B cell (primary cell): ENCODE measurements around the gene EGFR.

ENCODE experiments used
- EZH2 ChIP-seq: IDR thresholded peaks from 2 replicates; pipeline ENCODE4 v1.6.1; 2012; ENCODE audit warnings: borderline replicate concordance, low read depth, mild to moderate bottlenecking, moderate library complexity, low read length; ENCODE audit not compliant: insufficient read depth, poor library complexity, severe bottlenecking
- TF ChIP-seq, protein P1 (sequence below): fragments of 200-600 bp; IDR thresholded peaks from one replicate; pipeline ENCODE4 v1.8.0; 2022; ENCODE audit warnings: antibody characterized with exemption, mild to moderate bottlenecking

DNA sequence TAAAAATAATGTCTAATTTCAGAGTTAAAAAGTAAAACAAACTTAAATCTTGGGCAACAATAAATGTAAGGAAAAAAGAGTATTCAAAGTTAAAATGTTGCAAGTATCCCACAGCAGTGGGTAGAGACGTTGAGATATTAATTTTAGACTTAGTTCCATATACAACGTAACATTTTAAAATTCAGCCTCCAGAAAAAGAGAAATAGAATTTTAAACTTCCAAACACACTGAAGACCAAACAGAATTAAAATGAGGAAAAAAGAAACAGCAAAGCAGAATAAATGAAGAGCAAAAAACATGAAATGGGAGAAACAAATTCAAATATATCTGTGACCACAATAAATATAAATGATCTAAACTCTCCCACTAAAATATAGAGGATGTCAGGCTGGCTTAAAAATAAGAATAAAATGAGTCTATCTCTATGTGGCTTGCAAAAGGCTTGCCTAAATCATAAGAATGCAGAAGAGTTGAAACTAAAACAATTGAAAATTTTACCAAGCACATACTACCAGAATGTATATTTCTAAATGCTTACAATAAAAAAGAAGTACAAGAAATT, 46.0 kb upstream of the EGFR start:
- no peak for TF ChIP-seq EZH2
- TF ChIP-seq, protein P1, sequence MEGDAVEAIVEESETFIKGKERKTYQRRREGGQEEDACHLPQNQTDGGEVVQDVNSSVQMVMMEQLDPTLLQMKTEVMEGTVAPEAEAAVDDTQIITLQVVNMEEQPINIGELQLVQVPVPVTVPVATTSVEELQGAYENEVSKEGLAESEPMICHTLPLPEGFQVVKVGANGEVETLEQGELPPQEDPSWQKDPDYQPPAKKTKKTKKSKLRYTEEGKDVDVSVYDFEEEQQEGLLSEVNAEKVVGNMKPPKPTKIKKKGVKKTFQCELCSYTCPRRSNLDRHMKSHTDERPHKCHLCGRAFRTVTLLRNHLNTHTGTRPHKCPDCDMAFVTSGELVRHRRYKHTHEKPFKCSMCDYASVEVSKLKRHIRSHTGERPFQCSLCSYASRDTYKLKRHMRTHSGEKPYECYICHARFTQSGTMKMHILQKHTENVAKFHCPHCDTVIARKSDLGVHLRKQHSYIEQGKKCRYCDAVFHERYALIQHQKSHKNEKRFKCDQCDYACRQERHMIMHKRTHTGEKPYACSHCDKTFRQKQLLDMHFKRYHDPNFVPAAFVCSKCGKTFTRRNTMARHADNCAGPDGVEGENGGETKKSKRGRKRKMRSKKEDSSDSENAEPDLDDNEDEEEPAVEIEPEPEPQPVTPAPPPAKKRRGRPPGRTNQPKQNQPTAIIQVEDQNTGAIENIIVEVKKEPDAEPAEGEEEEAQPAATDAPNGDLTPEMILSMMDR, result no peak
